IPS-20b (cell line): Measurements from ENCODE around the gene ALPK1.
"Not testable (repeated sequence)": the region's sequence is repeated elsewhere in the genome, so short reads cannot be mapped to it uniquely, and the experiment has no call there.

Source experiments
- H3K27ac ChIP-seq: one replicate; pipeline ENCODE4 v1.5.1; 2013; ENCODE audit warnings: low read length
- H3K27me3 ChIP-seq: 2 replicates; pipeline ENCODE4 v1.6.1; 2013; ENCODE audit warnings: mild to moderate bottlenecking, low read length, inconsistent platforms; ENCODE audit not compliant: insufficient read depth
- H3K36me3 ChIP-seq: 2 replicates; pipeline ENCODE4 v1.6.1; 2013; ENCODE audit warnings: low read depth, mild to moderate bottlenecking, inconsistent platforms, low read length, moderate library complexity; ENCODE audit not compliant: insufficient read depth
- H3K4me1 ChIP-seq: 2 replicates; pipeline ENCODE4 v1.6.1; 2013; ENCODE audit warnings: mild to moderate bottlenecking, control low read depth, inconsistent platforms, low read length, moderate library complexity; ENCODE audit not compliant: insufficient read depth
- H3K4me3 ChIP-seq: 2 replicates; pipeline ENCODE4 v1.5.1; 2013; ENCODE audit warnings: mild to moderate bottlenecking, low read length, inconsistent platforms
- H3K9ac ChIP-seq: 2 replicates; pipeline ENCODE4 v1.6.1; 2013; ENCODE audit warnings: low read depth, mild to moderate bottlenecking, inconsistent platforms, low read length, moderate library complexity
- H3K9me3 ChIP-seq: 2 replicates; pipeline ENCODE4 v1.6.1; 2013; ENCODE audit warnings: mild to moderate bottlenecking, low read depth, low read length, inconsistent platforms; ENCODE audit not compliant: insufficient read depth

Gene ALPK1

DNA sequence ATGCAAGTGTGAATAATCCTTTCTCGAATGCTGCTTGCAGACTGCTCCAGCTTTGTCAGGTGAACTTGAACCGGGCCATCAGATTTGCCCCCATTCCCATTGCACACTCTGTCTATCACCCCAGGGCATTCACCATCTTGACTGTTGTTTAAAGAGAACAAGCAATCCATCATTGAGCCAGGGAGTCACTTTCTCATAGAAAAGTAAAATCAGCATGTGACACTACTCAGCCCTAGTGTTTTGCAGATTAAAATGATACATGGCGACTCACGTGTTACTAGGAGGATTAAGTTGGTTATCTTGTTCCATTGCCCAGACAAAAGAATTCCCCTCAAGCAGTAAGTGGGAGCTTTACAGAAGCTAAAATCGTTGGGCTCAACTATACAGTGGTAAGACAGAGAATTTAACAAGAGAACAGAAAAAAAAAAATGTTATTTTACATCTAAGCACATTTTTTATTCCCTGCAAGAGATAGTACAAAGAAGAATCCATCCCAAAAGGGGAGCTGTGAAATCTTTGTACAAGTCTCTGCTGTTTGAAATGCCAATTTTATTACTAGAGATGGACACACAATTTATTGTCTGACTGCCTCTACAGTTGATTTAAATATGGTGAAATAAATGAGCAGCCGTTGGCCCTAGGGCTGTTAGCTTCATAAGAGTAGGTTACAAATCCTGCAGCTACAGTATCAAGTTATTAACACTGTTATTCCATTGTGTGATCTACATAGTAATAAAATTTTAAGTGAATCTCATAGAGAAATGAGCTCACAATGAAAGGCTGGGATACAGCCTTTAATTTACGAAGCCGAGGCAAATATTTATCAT, 151.3 kb downstream of the ALPK1 start:
- peaks cover 5% of the 10 kb centered on the region; the same call in 1 of the 2 replicates for H3K9me3 ChIP-seq
- peaks cover 11% of the 10 kb centered on the region; the same call in 1 of the 2 replicates for H3K4me1 ChIP-seq
- H3K27ac ChIP-seq, result no peak overlapping the region
- no peak overlapping the region for H3K9ac ChIP-seq
- no peak overlapping the region for H3K4me3 ChIP-seq
- no peaks in the 10 kb centered on the region for H3K36me3 ChIP-seq
- no peaks in the 10 kb centered on the region for H3K27me3 ChIP-seq

DNA sequence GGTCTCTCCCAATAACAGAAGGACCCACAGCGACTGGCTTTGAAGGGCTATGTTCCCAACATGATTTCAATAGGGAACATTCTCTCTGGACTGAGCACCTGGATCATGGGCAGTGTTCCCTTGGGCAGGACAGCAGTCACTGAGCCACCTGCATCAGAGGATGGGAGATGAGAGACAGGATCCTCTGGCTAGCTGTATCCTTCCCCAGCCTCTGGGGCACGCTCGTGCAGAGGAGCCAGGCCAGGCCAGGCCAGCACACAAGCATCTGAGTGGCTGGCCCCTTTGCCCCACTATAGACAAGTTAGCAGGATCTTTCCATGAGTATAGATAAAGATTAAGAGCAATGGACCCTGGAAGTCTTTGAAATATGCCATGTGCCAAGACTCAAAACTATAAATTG, 152.5 kb downstream of the ALPK1 start:
- Histone ChIP-seq H3K27ac (no peak overlapping the region), H3K9ac (no peak overlapping the region), H3K9me3 (peaks cover 5% of the 10 kb centered on the region; the same call in 1 of the 2 replicates), H3K4me3 (no peak overlapping the region), H3K27me3 (no peaks in the 10 kb centered on the region), H3K4me1 (peaks cover 16% of the 10 kb centered on the region; the same call in 1 of the 2 replicates), H3K36me3 (no peaks in the 10 kb centered on the region)

DNA sequence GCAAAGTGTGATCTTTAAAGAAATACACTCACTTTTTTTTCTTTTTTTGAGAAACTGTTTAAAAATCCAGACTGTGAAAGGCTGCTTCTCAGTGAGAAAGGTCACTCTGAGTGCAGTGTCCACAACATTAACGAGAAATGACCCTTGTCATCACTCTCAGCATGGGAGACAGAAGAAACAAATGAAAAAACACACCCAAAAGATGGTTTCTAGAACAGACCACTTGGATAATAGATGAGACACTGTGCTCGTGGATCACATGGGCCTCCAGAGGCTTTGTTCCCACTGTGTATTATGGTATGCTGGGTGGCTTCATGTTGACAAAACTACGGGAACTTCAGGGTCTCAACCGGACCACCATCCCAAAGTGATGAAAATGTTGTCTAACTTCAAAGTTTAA, 153.9 kb downstream of the ALPK1 start:
- H3K9me3 ChIP-seq, result no peaks in the 10 kb centered on the region; the same call in 1 of the 2 replicates
- no peak overlapping the region for H3K27ac ChIP-seq
- no peaks in the 10 kb centered on the region for H3K27me3 ChIP-seq
- H3K4me1 ChIP-seq, result peaks cover 16% of the 10 kb centered on the region; the same call in 1 of the 2 replicates
- H3K9ac ChIP-seq, result no peak overlapping the region
- H3K4me3 ChIP-seq, result no peak overlapping the region
- H3K36me3 ChIP-seq, result no peaks in the 10 kb centered on the region

DNA sequence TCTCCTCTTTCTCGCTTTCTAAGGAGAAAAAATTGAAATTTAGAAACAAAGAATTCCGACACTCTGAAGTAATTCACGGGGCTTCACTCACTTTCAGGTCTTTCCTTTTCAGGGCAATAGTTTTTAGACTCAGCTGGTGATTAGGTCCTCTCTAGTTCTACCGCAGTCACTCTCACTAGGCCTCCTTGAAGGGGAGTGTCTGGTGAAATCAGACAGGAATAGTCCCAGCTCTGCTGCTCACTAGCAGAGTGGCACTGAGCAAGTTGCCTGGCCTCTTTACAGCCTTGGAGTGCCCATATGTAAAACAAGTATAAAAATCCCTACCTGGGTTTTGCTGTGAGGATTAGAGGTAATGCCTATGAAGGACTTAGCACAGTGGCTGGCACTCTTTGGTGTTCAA, 154.7 kb downstream of the ALPK1 start:
- no peaks in the 10 kb centered on the region for H3K27me3 ChIP-seq
- peaks cover 16% of the 10 kb centered on the region; the same call in 1 of the 2 replicates for H3K4me1 ChIP-seq
- no peak overlapping the region for H3K27ac ChIP-seq
- no peaks in the 10 kb centered on the region for H3K36me3 ChIP-seq
- no peaks in the 10 kb centered on the region for H3K9me3 ChIP-seq
- no peak overlapping the region for H3K4me3 ChIP-seq
- no peak overlapping the region for H3K9ac ChIP-seq

DNA sequence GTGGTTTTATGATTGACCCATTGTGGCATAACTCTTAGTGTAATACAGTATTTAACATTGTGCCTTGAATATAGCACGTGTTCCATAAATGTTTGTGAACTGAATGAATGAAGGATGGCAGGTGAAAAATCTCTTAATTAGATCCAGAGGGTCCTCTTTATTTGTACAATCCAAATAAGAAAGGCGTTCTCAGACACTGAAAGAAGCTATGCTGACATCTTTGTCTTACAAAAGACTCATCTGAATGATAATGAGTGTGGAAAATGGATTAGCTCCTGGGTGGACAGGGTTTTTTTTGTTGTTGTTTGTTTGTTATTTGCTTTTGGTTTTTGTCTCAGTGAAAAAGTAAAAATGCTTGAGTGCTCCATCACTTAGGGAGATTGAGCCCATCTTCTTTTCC, 156.2 kb downstream of the ALPK1 start:
- Histone ChIP-seq H3K9me3 (no peaks in the 10 kb centered on the region), H3K27ac (no peak overlapping the region), H3K36me3 (no peaks in the 10 kb centered on the region), H3K4me1 (peaks cover 16% of the 10 kb centered on the region; the same call in 1 of the 2 replicates), H3K9ac (no peak overlapping the region), H3K4me3 (no peak overlapping the region), H3K27me3 (no peaks in the 10 kb centered on the region)

DNA sequence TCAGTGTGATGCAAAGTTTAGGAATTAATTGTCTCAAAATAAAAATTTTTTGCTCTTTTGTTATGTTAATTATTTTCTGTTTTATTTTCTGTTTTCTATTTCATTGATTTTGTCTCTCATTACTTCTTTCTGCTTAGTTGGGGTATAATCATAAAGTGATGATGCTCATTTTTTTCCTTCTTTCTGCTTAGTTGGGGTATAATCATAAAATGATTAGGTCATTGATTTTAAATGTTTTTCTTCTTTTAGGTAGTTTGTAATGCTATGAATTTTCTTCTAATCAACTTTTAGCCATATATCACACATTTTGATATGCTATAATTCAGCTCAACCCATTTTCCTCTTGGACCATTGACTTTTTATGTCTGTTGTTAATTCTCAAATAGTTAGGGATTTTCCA, 175.1 kb downstream of the ALPK1 start:
- Histone ChIP-seq H3K9ac (no peak overlapping the region), H3K27me3 (no peaks in the 10 kb centered on the region), H3K4me3 (no peak overlapping the region), H3K27ac (no peak overlapping the region), H3K9me3 (no peaks in the 10 kb centered on the region), H3K4me1 (no peaks in the 10 kb centered on the region), H3K36me3 (no peaks in the 10 kb centered on the region)

DNA sequence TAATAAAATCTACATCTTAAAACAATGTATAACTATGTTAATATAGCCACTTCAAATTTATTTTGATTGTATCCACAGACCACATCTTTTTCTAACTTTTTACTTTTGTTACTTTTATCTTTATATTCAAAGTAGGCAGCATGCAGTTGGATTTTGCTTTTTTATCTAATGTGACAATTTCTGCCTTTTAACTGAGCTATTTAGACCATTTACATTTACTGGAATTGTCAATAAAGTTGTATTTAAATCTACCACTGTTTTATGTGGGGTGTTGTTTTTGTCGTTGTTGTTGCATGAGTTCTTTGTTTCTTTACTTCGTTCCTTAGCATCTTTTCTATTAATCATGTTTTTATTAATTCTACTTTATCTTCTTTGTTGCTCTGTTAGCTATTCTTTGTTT, 176.8 kb downstream of the ALPK1 start:
- H3K27ac ChIP-seq, result no peak overlapping the region
- no peak overlapping the region for H3K9ac ChIP-seq
- H3K9me3 ChIP-seq, result no peaks in the 10 kb centered on the region
- H3K36me3 ChIP-seq, result no peaks in the 10 kb centered on the region
- no peak overlapping the region for H3K4me3 ChIP-seq
- no peaks in the 10 kb centered on the region for H3K27me3 ChIP-seq
- no peaks in the 10 kb centered on the region for H3K4me1 ChIP-seq

DNA sequence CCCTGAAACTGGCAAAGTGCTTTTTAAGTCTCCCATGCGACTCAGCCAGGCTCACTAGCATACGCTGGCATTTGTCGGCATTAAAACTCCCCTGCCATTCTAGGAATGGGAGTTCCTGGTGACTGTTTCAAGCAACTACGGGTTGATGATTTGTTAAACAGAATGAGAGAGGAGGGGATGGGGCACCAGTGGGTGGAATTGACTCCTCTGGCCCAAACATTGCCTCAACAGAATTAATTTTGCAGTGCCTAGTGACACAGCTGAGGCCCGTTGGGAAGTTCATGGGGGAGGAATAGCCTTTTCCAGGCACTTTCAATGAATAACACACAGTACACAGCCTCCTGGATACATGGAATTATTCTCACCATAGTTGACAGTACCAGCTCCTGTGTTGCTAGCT, 188.8 kb downstream of the ALPK1 start:
- no peaks in the 10 kb centered on the region for H3K27me3 ChIP-seq
- no peaks in the 10 kb centered on the region for H3K4me1 ChIP-seq
- no peaks in the 10 kb centered on the region for H3K36me3 ChIP-seq
- peaks cover 26% of the 10 kb centered on the region for H3K9me3 ChIP-seq
- H3K9ac ChIP-seq, result no peak overlapping the region
- no peak overlapping the region for H3K27ac ChIP-seq
- H3K4me3 ChIP-seq, result no peak overlapping the region

DNA sequence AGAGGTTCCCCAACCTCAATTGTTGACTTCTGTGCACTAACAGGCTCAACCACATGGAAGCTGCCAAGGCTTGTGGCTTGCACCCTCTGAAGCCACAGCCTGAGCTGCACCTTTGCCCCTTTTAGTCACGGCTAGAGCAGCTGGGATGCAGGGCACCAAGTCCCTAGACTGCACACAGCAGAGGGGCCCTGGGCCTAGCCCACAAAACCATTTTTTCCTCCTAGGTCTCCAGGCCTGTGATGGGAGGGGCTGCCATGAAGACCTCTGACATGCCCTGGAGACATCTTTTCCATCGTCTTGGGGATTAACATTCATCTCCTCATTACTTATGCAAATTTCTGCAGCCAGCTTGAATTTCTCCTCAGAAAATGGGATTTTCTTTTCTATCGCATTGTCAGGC, 193.6 kb downstream of the ALPK1 start:
- not testable (repeated sequence) for H3K36me3 ChIP-seq, H3K4me3 ChIP-seq, H3K27ac ChIP-seq, H3K9ac ChIP-seq, H3K27me3 ChIP-seq, H3K4me1 ChIP-seq
- H3K9me3 ChIP-seq, result peaks cover 22% of the 10 kb centered on the region
